Ishikawa (cell line): ENCODE data around the gene POC1B.

Experiments used
- CEBPB ChIP-seq: IDR thresholded peaks from 2 replicates; pipeline ENCODE4 v1.6.1; 2012
- CREB1 ChIP-seq: IDR thresholded peaks from 2 replicates; pipeline ENCODE4 v1.6.1; 2012; ENCODE audit warnings: low read depth
- EGR1 ChIP-seq: IDR thresholded peaks from 2 replicates; pipeline ENCODE4 v1.6.1; 2012
- EP300 ChIP-seq: IDR thresholded peaks from 2 replicates; pipeline ENCODE4 v1.6.1; 2012; ENCODE audit warnings: borderline replicate concordance
- RAD21 ChIP-seq: IDR thresholded peaks from 2 replicates; pipeline ENCODE4 v1.6.1; 2012; ENCODE audit warnings: low read depth
- REST ChIP-seq: IDR thresholded peaks from 2 replicates; pipeline ENCODE4 v1.6.1; 2012; ENCODE audit warnings: low read depth, mild to moderate bottlenecking
- TAF1 ChIP-seq: IDR thresholded peaks from 2 replicates; pipeline ENCODE4 v1.6.1; 2012; ENCODE audit warnings: low read depth, mild to moderate bottlenecking
- TCF12 ChIP-seq: IDR thresholded peaks from 2 replicates; pipeline ENCODE4 v1.6.1; 2012; ENCODE audit warnings: low read depth
- TEAD4 ChIP-seq: IDR thresholded peaks from 2 replicates; pipeline ENCODE4 v1.6.1; 2012
- YY1 ChIP-seq: IDR thresholded peaks from 2 replicates; pipeline ENCODE4 v1.6.1; 2012; ENCODE audit warnings: low read depth

GRCh38 chr12:89390802-89391673, 134.8 kb downstream of the POC1B start:
- TF ChIP-seq EP300 = no peak
- no peak for TF ChIP-seq REST
- TF ChIP-seq YY1 = no peak
- TF ChIP-seq TCF12 = no peak
- no peak for TF ChIP-seq TEAD4
- no peak for TF ChIP-seq CREB1
- TF ChIP-seq TAF1 = no peak
- no peak for TF ChIP-seq RAD21
- TF ChIP-seq CEBPB = no peak
- no peak for TF ChIP-seq EGR1
